H1 (cell line): ENCODE measurements around the gene MAGI2. TPM values are rescaled to one million over a fixed set of nuclear protein-coding genes. Genes with fewer than 3 reads are reported as not detected.

ENCODE experiments used
- CTBP2 ChIP-seq: IDR thresholded peaks from 2 replicates; pipeline ENCODE4 v1.7.0; 2011; ENCODE audit warnings: borderline replicate concordance, mild to moderate bottlenecking, moderate library complexity, mixed read lengths, low read length; ENCODE audit not compliant: insufficient read depth, insufficient read length
- polyA plus RNA-seq, 7 experiments: library from polyadenylated mRNA; depleted of rRNA in 3 of 7; stranded (reverse) in 5 of 7; unstranded in 2 of 7; fragments of >200 nt in 5 of 7; fragments of 200-250 nt in 2 of 7; gene quantifications; 1 replicate in 5 of 7; 2 replicates in 1 of 7; 4 replicates in 1 of 7; pipeline versions ENCODE4 v1.2.1 to v1.2.3, GENCODE V29; 2011 to 2013; ENCODE audit warnings: missing spikeins in 2 of 7, mixed read lengths in 2 of 7
- total RNA-seq: library from RNA; stranded (reverse); fragmentation: NEBNext Ultra II Directional; extraction: Animal tissue kit (Norgen Biotek cat#: 25700); gene quantifications from 2 replicates; pipeline ENCODE4 v1.2.1, GENCODE V29; 2021

Gene MAGI2
- total and polyA plus RNA-seq, 2 of the 8 experiments (the other 6 are each of a cell fraction or from before 2014, with no cell fraction given), result 6.0 to 27.3 TPM

DNA sequence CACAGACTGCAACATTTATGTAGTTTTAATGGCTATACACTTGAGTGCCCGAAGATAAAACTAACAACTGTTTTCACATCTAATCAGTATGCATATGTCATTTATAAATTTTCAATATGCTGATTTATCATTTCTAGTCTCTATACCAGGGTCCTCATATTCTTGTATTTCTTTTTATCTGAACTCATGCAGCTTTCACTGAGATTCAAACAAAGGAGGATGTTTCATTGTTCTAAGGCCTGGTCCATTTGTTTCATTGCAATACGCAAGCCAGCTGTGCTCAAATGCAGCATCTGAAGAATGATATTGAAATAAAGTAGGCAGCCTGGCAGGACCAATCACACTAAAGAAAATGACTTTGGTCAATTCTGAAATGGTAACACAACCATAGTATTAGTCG lies 31.7 kb downstream of the MAGI2 start (continued):
- no peak for TF ChIP-seq CTBP2
